Measurements from ENCODE around the gene MYO1D.
"Not testable (repeated sequence)": the region's sequence is repeated elsewhere in the genome, so short reads cannot be mapped to it uniquely, and the experiment has no call there.

Gene MYO1D

GRCh38 chr17:32731556-32732295, 145.2 kb downstream of the MYO1D start:
- no peak for DNase-seq (ENCODE audit: low spot score)

GRCh38 chr17:32727681-32728080, 149.2 kb downstream of the MYO1D start:
- no peak for DNase-seq (ENCODE audit: low spot score)

GRCh38 chr17:32725697-32726096, 151.2 kb downstream of the MYO1D start:
- no peak for DNase-seq (ENCODE audit: low spot score)

- no peak for DNase-seq (ENCODE audit: low spot score)
Observed at GRCh38 chr17:32723310-32723955, 153.5 kb downstream of the MYO1D start.

GRCh38 chr17:32722733-32723132, 154.2 kb downstream of the MYO1D start:
- no peak for DNase-seq (ENCODE audit: low spot score)

GRCh38 chr17:32720671-32721070, 156.3 kb downstream of the MYO1D start:
- DNase-seq (ENCODE audit: low spot score), result no peak

GRCh38 chr17:32719689-32720088, 157.2 kb downstream of the MYO1D start:
- DNase-seq (ENCODE audit: low spot score), result no peak

GRCh38 chr17:32714922-32715321, 162.0 kb downstream of the MYO1D start:
- not testable (repeated sequence) for DNase-seq (ENCODE audit: low spot score)

GRCh38 chr17:32714206-32714605, 162.7 kb downstream of the MYO1D start:
- DNase-seq (ENCODE audit: low spot score), result not testable (repeated sequence)

GRCh38 chr17:32713081-32713480, 163.8 kb downstream of the MYO1D start:
- DNase-seq (ENCODE audit: low spot score), result no peak

GRCh38 chr17:32709562-32709961, 167.4 kb downstream of the MYO1D start:
- DNase-seq (ENCODE audit: low spot score), result no peak

GRCh38 chr17:32701871-32702270, 175.1 kb downstream of the MYO1D start:
- DNase-seq (ENCODE audit: low spot score), result no peak

- no peak for DNase-seq (ENCODE audit: low spot score)
Observed at GRCh38 chr17:32699247-32699646, 177.7 kb downstream of the MYO1D start.

GRCh38 chr17:32697728-32698625, 178.9 kb downstream of the MYO1D start:
- DNase-seq (ENCODE audit: low spot score), result no peak

GRCh38 chr17:32696426-32696825, 180.5 kb downstream of the MYO1D start:
- DNase-seq (ENCODE audit: low spot score), result no peak

GRCh38 chr17:32695864-32696263, 181.1 kb downstream of the MYO1D start:
- DNase-seq (ENCODE audit: low spot score), result no peak

GRCh38 chr17:32693194-32693897, 183.6 kb downstream of the MYO1D start:
- DNase-seq (ENCODE audit: low spot score), result no peak

- DNase-seq (ENCODE audit: low spot score), result no peak
Observed at GRCh38 chr17:32692179-32692578, 184.7 kb downstream of the MYO1D start.

GRCh38 chr17:32689348-32689747, 187.6 kb downstream of the MYO1D start:
- no peak for DNase-seq (ENCODE audit: low spot score)

- DNase-seq (ENCODE audit: low spot score), result no peak
Observed at GRCh38 chr17:32688221-32688620, 188.7 kb downstream of the MYO1D start.

GRCh38 chr17:32684087-32684958, 192.6 kb downstream of the MYO1D start:
- no peak for DNase-seq (ENCODE audit: low spot score)
